Measurements from ENCODE around the gene SLC10A3.

Gene SLC10A3

DNA sequence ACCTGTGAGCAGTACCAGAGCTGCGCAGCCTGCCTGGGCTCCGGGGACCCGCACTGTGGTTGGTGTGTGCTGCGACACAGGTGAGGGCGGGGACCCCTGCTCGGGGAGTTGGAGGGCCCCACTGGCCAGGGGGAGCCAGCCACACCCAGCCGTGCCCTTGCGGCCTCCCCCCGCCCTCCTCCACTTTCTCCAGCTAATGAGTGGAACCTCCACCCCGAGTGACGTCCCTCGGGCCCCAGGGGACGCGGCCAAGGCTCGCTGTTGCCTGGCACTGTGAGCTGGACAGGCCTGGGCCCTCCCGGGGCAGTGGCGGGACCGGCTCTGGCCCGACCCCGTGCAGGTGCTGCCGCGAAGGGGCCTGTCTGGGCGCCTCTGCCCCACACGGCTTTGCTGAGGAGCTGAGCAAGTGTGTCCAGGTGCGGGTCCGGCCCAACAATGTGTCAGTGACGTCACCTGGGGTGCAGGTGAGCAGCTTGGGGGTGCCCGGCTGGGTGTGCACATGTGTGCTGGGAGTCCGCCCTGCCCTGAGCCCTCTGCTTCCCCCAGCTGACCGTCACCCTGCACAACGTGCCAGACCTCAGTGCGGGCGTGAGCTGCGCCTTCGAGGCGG, 26.7 kb downstream of the SLC10A3 start:
- peaks cover 6% of the 10 kb centered on the region for H3K36me3 Mint-ChIP-seq (ENCODE audit: insufficient read depth)
- ATAC-seq (replicated peaks; ENCODE audit: extremely low read depth, poor library complexity, severe bottlenecking) (no peak), DNase-seq (ENCODE audit: low spot score in 2 of 2) (no peak)
- H3K4me3 Mint-ChIP-seq, result no peak overlapping the region
- no peak overlapping the region for H3K27ac Mint-ChIP-seq (ENCODE audit: low read depth)
- H3K27me3 Mint-ChIP-seq, result no peaks in the 10 kb centered on the region
- H3K9me3 Mint-ChIP-seq, result no peaks in the 10 kb centered on the region
- peaks cover 11% of the 10 kb centered on the region for H3K4me1 Mint-ChIP-seq

DNA sequence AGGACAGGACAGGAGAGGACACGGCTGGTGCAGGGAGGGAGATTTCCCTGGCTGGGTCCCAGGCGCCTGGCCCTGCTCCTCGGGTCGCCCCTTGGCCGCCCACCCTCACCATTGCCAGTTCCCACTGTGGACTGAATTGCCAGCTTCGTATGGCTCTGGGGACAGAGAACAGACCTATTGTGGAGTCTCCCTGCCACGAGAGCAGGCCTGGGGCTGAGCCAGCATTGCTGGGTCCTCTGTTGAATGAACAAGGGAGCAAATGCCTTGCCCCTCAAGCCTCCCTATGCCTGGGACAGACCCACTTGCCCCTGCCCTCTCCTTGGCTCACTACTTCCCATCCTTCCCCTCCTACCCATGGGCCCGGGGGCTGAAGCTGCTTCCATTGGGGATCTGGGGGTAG, 28.0 kb downstream of the SLC10A3 start:
- no peak overlapping the region for H3K27ac Mint-ChIP-seq (ENCODE audit: low read depth)
- ATAC-seq (replicated peaks; ENCODE audit: extremely low read depth, poor library complexity, severe bottlenecking), result no peak
- H3K27me3 Mint-ChIP-seq, result no peaks in the 10 kb centered on the region
- peaks cover 6% of the 10 kb centered on the region for H3K36me3 Mint-ChIP-seq (ENCODE audit: insufficient read depth)
- H3K4me3 Mint-ChIP-seq, result no peak overlapping the region
- no peaks in the 10 kb centered on the region for H3K9me3 Mint-ChIP-seq
- peaks cover 14% of the 10 kb centered on the region for H3K4me1 Mint-ChIP-seq
- no peak for DNase-seq (ENCODE audit: low spot score in 2 of 2)

GRCh38 chrX:154460326-154460725, 30.1 kb downstream of the SLC10A3 start:
- Mint-ChIP-seq H3K27ac (ENCODE audit: low read depth) (peak overlapping the region; percentile 65), H3K27me3 (no peaks in the 10 kb centered on the region), H3K4me3 (peak overlapping the region; percentile 78), H3K9me3 (no peaks in the 10 kb centered on the region), H3K4me1 (peaks cover 18% of the 10 kb centered on the region), H3K36me3 (ENCODE audit: insufficient read depth) (peaks cover 9% of the 10 kb centered on the region)
- no peak for DNase-seq (ENCODE audit: low spot score in 2 of 2)
- no peak for ATAC-seq (replicated peaks; ENCODE audit: extremely low read depth, poor library complexity, severe bottlenecking)

DNA sequence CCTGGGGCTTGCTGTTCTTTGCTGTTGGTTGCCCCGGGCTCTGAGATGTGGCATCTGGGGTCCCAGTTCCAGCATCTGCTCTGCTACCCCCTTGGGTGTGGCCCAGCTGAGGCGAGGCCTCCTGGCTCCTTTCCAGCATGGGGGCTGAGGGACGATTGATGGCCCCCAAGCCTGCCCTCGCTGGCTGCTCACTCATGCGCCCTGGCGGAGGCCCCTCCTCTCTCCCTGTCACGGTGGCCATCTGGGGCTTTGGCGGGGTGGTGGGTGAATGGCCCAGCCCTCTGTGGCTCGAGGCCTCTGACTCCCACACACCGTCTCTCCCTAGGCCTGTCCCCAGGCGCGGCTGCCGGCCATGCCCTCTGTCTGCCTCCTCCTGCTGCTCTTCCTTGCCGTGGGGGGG, 30.6 kb downstream of the SLC10A3 start:
- Mint-ChIP-seq H3K4me1 (peaks cover 18% of the 10 kb centered on the region), H3K36me3 (ENCODE audit: insufficient read depth) (peaks cover 9% of the 10 kb centered on the region), H3K4me3 (peak overlapping the region; percentile 78), H3K27ac (ENCODE audit: low read depth) (peak overlapping the region; percentile 65), H3K27me3 (no peaks in the 10 kb centered on the region), H3K9me3 (no peaks in the 10 kb centered on the region)
- DNase-seq (ENCODE audit: low spot score in 2 of 2) (no peak), ATAC-seq (replicated peaks; ENCODE audit: extremely low read depth, poor library complexity, severe bottlenecking) (no peak)

- H3K36me3 Mint-ChIP-seq (ENCODE audit: insufficient read depth), result peaks cover 9% of the 10 kb centered on the region
- DNase-seq (ENCODE audit: low spot score in 2 of 2), result no peak
- H3K4me3 Mint-ChIP-seq, result peak overlapping the region; percentile 78
- H3K9me3 Mint-ChIP-seq, result no peaks in the 10 kb centered on the region
- no peaks in the 10 kb centered on the region for H3K27me3 Mint-ChIP-seq
- peak overlapping the region; percentile 57 for H3K27ac Mint-ChIP-seq (ENCODE audit: low read depth)
- peaks cover 18% of the 10 kb centered on the region for H3K4me1 Mint-ChIP-seq
- ATAC-seq (replicated peaks; ENCODE audit: extremely low read depth, poor library complexity, severe bottlenecking), result no peak
Observed at GRCh38 chrX:154458954-154459778, 31.3 kb downstream of the SLC10A3 start.

- peak within 1 kb of the TSS; percentile 99 for H3K4me3 Mint-ChIP-seq
Observed at GRCh38 chrX:154458116-154458953, 32.1 kb downstream of the SLC10A3 start, which contains the start of gene PLXNA3. TSS of gene PLXNA3 (plus strand) at chrX:154458281. CDS start at chrX:154460184, 1,903 bp downstream.

GRCh38 chrX:154457491-154458115, 32.8 kb downstream of the SLC10A3 start:
- DNase-seq (ENCODE audit: low spot score in 2 of 2) (no peak), ATAC-seq (replicated peaks; ENCODE audit: extremely low read depth, poor library complexity, severe bottlenecking) (peak; percentile 52)
- H3K36me3 Mint-ChIP-seq (ENCODE audit: insufficient read depth), result peaks cover 11% of the 10 kb centered on the region
- H3K27me3 Mint-ChIP-seq, result no peaks in the 10 kb centered on the region
- peak overlapping the region; percentile 99 for H3K4me3 Mint-ChIP-seq
- peaks cover 18% of the 10 kb centered on the region for H3K4me1 Mint-ChIP-seq
- peak overlapping the region; percentile 97 for H3K27ac Mint-ChIP-seq (ENCODE audit: low read depth)
- H3K9me3 Mint-ChIP-seq, result no peaks in the 10 kb centered on the region

More at GRCh38 chrX:154458116-154458953, 32.1 kb downstream of the SLC10A3 start, which contains the start of gene PLXNA3:
- DNase-seq (ENCODE audit: low spot score in 2 of 2) (peak; percentile 43 to 54), ATAC-seq (replicated peaks; ENCODE audit: extremely low read depth, poor library complexity, severe bottlenecking) (peak; percentile 79)
- H3K9me3 Mint-ChIP-seq, result no peaks in the 10 kb centered on the region
- H3K36me3 Mint-ChIP-seq (ENCODE audit: insufficient read depth), result peaks cover 9% of the 10 kb centered on the region
- H3K27me3 Mint-ChIP-seq, result no peaks in the 10 kb centered on the region
- H3K4me1 Mint-ChIP-seq, result peaks cover 18% of the 10 kb centered on the region
- peak within 1 kb of the TSS; percentile 97 for H3K27ac Mint-ChIP-seq (ENCODE audit: low read depth)

GRCh38 chrX:154452823-154453222, 37.6 kb downstream of the SLC10A3 start:
- Mint-ChIP-seq H3K9me3 (no peaks in the 10 kb centered on the region), H3K36me3 (ENCODE audit: insufficient read depth) (peaks cover 12% of the 10 kb centered on the region), H3K27ac (ENCODE audit: low read depth) (no peak overlapping the region), H3K27me3 (no peaks in the 10 kb centered on the region), H3K4me3 (no peak overlapping the region), H3K4me1 (peaks cover 7% of the 10 kb centered on the region)
- ATAC-seq (replicated peaks; ENCODE audit: extremely low read depth, poor library complexity, severe bottlenecking) (no peak), DNase-seq (ENCODE audit: low spot score in 2 of 2) (no peak)

- Mint-ChIP-seq H3K9me3 (no peaks in the 10 kb centered on the region), H3K27ac (ENCODE audit: low read depth) (no peak overlapping the region), H3K36me3 (ENCODE audit: insufficient read depth) (peaks cover 7% of the 10 kb centered on the region), H3K4me1 (peaks cover 10% of the 10 kb centered on the region), H3K27me3 (no peaks in the 10 kb centered on the region), H3K4me3 (no peak overlapping the region)
- DNase-seq (ENCODE audit: low spot score in 2 of 2) (no peak), ATAC-seq (replicated peaks; ENCODE audit: extremely low read depth, poor library complexity, severe bottlenecking) (no peak)
Observed at GRCh38 chrX:154450312-154450711, 40.1 kb downstream of the SLC10A3 start.

DNA sequence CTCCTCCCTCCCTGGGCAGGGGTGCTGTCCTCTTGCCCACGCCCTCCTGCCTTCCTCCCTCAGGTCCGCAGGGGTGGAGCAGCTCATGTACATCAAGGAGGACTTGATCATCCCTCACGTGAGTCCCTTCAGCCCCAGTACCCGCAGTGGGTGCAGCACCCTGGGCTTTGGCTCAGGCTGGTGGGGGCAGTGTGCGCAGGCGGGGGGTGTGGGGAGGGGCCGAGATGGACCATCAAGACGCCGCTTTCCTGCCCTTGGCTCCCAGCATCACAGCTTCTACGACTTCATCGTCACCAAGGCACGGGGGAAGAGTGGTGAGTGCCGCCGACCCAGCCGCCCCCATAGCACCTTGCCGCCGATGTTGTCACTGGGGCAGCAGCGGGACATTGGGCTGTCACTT, 40.8 kb downstream of the SLC10A3 start:
- no peak for DNase-seq (ENCODE audit: low spot score in 2 of 2)
- Mint-ChIP-seq H3K9me3 (no peaks in the 10 kb centered on the region), H3K36me3 (ENCODE audit: insufficient read depth) (peaks cover 7% of the 10 kb centered on the region), H3K27ac (ENCODE audit: low read depth) (no peak overlapping the region), H3K4me3 (no peak overlapping the region), H3K27me3 (no peaks in the 10 kb centered on the region), H3K4me1 (peaks cover 10% of the 10 kb centered on the region)
- no peak for ATAC-seq (replicated peaks; ENCODE audit: extremely low read depth, poor library complexity, severe bottlenecking)

DNA sequence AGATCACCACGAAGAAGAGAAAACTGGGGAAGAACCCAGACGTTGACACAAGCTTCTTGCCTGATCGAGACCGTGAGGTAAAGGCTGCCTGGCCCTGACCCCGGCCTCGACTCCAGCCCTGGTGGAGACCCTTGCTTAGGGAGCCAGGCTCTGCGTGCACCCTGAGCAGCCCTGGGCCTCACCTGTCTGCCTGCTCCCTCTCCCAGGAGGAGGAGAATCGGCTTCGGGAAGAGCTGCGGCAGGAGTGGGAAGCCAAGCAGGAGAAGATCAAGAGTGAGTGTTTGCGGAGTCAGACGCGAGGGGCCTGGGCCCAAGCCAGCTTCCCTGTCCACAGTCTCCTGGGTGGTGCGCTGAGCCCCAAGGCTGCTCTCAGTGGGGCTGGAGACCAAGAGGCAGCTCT, 41.9 kb downstream of the SLC10A3 start:
- Mint-ChIP-seq H3K9me3 (no peaks in the 10 kb centered on the region), H3K4me1 (peaks cover 11% of the 10 kb centered on the region), H3K36me3 (ENCODE audit: insufficient read depth) (peaks cover 7% of the 10 kb centered on the region), H3K27ac (ENCODE audit: low read depth) (no peak overlapping the region), H3K27me3 (no peaks in the 10 kb centered on the region), H3K4me3 (no peak overlapping the region)
- no peak for DNase-seq (ENCODE audit: low spot score in 2 of 2)
- no peak for ATAC-seq (replicated peaks; ENCODE audit: extremely low read depth, poor library complexity, severe bottlenecking)

GRCh38 chrX:154446430-154446829, 44.0 kb downstream of the SLC10A3 start:
- peaks cover 14% of the 10 kb centered on the region for H3K4me1 Mint-ChIP-seq
- H3K36me3 Mint-ChIP-seq (ENCODE audit: insufficient read depth), result peaks cover 7% of the 10 kb centered on the region
- H3K4me3 Mint-ChIP-seq, result no peak overlapping the region
- no peaks in the 10 kb centered on the region for H3K27me3 Mint-ChIP-seq
- DNase-seq (ENCODE audit: low spot score in 2 of 2) (no peak), ATAC-seq (replicated peaks; ENCODE audit: extremely low read depth, poor library complexity, severe bottlenecking) (no peak)
- H3K9me3 Mint-ChIP-seq, result no peaks in the 10 kb centered on the region
- no peak overlapping the region for H3K27ac Mint-ChIP-seq (ENCODE audit: low read depth)
